Stimulated activated CD4-positive, alpha-beta T cell treated with anti-CD3 and anti-CD28 coated beads, Interleukin-15, amount 100 ng/mL, for 1 hour (primary cell): ENCODE data around the gene NDUFB2.
"Not testable (repeated sequence)": the region's sequence is repeated elsewhere in the genome, so short reads cannot be mapped to it uniquely, and the experiment has no call there.

Experiments used
- DNase-seq, 2 donors: peaks; one replicate each; pipeline ENCODE4 v3.0.0-alpha.2; 2020; ENCODE audit warnings: low read depth in 1 of 2, low spot score in 1 of 2

The NDUFB2 gene

GRCh38 chr7:140696680-140697446 lies at the start of gene NDUFB2:
NDUFB2 (plus strand) TSS chr7:140696708; CDS start chr7:140696745, 37 bp downstream.
- DNase-seq: no peak

GRCh38 chr7:140646931-140647647 lies 49.4 kb upstream of the NDUFB2 start:
- DNase-seq: no peak

DNA sequence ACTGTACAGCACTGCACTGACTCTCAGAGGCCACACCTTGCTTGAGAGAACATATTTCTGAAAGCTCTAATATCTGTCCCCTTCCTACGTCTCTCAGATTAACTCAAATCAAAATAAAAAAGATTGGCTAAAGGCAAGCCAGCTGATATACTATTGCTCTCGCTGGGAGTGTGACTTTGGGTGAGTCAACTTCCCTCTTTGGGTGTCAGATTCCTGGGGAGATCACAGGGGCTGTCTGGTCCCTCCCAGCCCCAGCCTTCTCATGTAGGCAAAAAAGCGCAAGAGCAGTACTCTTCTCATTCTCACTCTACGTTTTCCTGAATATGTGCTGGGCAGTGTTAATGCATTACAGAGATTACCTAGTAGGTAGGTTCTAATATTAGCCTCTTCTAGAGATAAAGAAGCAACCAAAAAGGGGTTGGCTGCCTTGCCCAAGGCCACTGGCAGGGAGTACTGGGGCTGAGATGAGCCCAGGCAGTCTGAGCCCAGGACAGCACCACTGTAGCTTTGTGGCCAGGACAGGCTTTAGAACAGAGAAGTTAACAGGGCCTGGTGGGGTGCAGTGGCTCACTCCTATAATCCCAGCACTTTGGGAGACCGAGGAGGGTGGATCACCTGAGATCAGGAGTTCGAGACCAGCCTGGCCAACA lies 46.8 kb upstream of the NDUFB2 start:
- no peak for DNase-seq

GRCh38 chr7:140650367-140650766 lies 46.1 kb upstream of the NDUFB2 start:
- DNase-seq: no peak

GRCh38 chr7:140653319-140654108 lies 43.0 kb upstream of the NDUFB2 start:
- DNase-seq: no peak

GRCh38 chr7:140654109-140654387 lies 42.5 kb upstream of the NDUFB2 start:
- no peak for DNase-seq

GRCh38 chr7:140654661-140655060 lies 41.8 kb upstream of the NDUFB2 start:
- no peak for DNase-seq

DNA sequence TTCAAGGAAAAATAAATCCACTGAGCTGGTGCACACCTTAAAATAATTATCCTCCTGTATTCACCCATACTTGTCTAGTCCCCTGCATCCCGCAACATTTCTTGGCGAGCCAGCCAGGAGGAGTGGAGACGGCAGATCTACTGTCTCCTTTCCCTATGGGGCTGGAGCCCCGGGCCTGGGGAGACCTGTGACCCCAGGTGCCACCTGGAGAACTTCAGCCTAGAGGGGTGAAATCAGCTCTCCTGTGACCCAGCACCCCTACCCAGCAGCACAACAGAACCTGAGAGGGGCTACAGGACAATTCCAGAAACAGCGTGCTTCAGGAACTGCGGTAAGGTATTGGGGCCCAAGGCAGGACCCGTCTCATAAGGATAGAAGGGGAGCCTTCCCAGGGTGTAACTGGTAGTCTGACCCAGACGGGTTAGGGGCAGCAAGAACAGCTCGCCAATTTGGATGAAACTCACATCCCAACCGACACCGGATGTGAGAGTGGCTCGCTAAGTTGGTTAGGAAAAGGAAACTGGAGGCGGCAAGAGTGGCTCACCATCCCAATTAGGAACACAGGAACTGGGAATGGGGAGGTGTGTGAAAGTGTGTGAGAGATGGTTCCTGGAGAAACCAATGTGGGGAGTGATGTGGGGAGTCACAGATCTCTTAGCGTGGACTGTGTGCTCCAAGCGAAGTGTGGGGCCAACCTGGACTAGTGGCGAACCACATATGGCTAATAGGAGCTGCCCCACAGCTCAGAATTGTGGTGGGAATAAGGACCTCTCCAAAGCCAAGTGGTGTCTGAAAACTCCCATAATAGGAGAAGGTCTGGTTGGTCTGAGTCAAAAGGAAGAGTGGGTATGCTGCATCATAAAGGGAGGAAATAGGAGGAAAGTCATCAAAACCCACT lies 40.7 kb upstream of the NDUFB2 start:
- DNase-seq: no peak

DNA sequence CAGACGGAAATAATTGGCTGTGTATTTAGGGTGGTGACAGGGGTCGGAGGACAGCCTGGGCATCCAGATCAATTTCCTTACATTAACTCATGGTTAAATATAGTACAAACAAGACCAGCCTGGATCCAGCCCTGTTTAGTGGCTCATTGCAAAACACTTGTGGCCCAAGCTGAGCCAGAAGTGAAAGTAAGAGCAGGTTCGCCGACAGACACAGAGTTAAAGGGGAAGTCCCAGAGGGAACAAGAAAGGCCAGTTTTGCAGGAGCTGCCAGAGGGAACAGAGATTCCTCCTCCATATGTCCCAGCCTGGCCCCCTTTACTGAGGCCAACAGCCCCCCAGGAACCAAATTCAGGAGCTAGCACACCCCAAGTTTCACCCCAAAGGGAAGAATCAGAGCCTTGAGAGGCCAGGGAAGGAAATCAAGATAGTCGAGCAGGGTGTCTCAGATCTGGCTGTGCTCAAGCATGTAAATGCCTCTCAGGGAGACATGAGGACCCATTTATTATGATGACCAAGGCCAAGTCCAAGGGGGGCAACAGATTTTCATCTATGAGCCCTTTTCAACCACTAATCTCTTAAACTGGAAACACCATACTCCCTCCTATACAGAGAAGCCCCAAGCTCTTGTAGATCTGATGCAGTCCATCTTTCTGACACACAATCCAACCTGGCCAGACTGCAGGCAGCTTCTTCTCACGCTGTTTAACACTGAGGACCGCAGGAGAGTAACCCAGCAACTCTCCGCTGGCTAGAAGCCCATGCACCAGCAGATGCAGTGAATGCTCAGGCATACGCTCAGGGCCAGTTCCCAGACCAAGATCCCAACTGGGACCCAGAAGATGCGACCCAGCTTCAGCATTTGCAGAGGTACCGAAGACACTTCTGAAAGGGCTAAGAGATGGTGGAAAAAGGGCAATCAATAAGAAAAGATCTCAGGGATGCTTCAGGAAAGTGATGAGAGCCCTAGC lies 39.7 kb upstream of the NDUFB2 start:
- no peak for DNase-seq

GRCh38 chr7:140657891-140658290 lies 38.6 kb upstream of the NDUFB2 start:
- DNase-seq: no peak

DNA sequence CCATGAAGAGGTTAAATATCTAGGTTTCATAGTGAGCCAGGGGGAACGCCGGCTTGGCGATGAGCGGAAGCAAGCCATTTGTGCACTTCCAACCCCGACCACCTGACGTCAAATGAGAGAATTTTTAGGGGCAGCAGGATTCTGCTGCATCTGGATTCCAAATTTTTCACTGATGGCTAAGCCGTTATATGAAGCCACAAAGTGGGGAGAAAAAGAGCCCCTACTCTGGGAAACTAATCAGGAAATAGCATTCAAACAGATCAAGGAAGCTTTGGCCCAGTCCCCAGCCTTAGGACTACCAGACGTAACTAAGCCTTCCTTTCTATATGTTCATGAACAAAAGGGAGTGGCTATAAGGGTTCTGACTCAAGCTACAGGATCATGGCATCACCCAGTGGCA lies 36.7 kb upstream of the NDUFB2 start:
- DNase-seq: no peak

DNA sequence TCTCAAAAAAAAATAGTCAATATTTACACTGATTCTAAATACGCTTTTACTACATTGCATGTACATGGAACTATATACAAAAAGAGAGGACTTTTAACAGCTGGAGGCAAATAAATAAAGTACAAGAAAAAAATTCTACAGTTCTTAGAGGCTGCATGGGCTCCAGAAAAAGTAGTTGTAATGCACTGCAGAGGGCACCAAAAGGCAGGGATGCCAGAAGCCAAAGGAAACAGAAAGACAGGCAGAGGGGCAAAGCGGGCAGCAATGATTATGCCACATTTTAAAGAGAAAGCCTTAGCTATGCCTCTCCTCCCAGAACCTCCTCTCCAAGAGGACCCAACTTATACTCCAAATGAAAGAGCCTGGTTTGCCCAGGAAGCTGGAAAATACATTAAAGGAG lies 35.4 kb upstream of the NDUFB2 start:
- no peak for DNase-seq

GRCh38 chr7:140662938-140663337 lies 33.6 kb upstream of the NDUFB2 start:
- DNase-seq: not testable (repeated sequence)

DNA sequence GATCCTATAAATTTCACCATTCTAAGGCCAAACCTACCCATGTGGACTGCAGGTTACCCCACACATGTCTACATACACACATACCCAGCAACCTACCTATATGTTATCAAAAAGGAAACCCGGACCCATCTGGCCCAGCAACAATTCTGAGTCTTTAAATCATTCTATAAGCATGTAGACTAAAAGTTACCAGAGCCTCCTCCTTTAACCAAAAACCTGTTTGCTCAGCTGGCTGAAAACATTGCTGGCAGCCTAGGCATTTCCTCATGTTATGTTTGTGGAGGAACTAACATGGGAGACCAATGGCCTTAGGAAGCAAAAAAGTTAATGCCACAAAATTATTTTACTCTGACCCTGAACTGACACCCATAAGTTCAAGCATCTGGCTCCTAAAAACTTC lies 29.0 kb upstream of the NDUFB2 start:
- DNase-seq: no peak

- DNase-seq: no peak
Observed at GRCh38 chr7:140668641-140669040, 27.9 kb upstream of the NDUFB2 start.

DNA sequence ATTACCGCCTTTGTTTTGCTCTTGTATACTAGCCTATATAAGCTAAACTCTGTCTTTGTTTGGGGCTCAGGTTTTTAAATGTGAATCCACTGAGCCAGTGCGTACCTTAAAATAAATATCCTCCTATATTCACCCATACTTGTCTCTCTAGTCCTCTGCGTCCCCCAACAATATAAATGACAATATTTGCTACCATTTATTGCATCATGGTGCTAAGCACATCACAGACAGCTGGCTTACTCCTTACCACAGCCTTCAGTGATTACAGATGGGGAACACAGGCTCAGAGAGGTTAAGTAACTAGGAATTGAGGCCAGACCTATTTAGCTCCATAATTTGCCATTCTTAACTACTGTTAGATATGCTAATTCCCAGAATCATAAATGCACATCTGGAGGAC lies 27.2 kb upstream of the NDUFB2 start:
- DNase-seq: no peak

DNA sequence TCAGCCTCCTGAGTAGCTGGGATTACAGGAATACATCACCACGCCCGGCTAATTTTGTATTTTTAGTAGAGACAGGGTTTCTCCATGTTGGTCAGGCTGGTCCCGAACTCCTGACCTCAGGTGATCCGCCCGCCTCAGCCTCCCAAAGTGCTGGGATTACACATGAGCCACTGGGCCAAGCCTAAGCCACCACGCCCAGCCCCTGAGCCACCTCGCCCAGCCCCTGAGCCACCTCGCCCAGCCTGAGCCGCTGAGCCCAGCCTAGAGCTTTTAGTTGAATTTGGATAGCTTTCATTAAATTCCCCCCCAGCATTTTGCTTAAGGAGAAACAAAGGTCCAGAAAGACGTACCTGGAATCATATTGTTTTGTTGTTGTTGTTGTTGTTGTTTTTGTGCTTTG lies 26.6 kb upstream of the NDUFB2 start:
- DNase-seq: not testable (repeated sequence)

GRCh38 chr7:140670343-140670935 lies 26.1 kb upstream of the NDUFB2 start:
- no peak for DNase-seq

DNA sequence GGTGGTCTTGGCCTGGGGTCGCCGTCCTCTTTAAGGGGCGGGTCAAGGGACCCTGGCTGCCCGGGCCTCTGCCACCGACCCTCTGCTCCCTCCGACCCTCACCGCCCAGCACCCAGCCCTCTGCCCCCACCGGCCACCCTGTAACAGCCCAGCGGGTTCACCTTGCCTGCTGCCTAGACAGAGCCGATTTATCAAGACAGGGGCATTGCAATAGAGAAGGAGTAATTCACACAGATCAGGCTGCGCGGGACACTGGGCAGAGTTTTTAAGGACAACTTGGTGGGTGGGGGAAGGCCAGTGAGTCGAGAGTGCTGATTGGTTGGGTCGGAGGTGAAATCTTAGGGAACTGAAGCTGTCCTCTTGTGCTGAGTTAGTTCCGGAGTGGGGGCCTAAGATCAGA lies 24.5 kb upstream of the NDUFB2 start:
- no peak for DNase-seq
